ENCODE results near the gene ADCY6.

ADCY6 gene

GRCh38 chr12:48788854-48789775 lies at the start of gene ADCY6:
ADCY6 (minus strand) TSS chr12:48789089; CDS start chr12:48783434, 5,655 bp downstream.
- DNase-seq = peak; percentile 89

GRCh38 chr12:48838048-48838447 lies 49.2 kb upstream of the ADCY6 start:
- DNase-seq = no peak

- no peak for DNase-seq
Observed at GRCh38 chr12:48832321-48833060, 43.6 kb upstream of the ADCY6 start.

GRCh38 chr12:48831257-48831656 lies 42.4 kb upstream of the ADCY6 start:
- DNase-seq = no peak

- no peak for DNase-seq
Observed at GRCh38 chr12:48828841-48829575, 40.1 kb upstream of the ADCY6 start.

GRCh38 chr12:48828293-48828692 lies 39.4 kb upstream of the ADCY6 start:
- DNase-seq = no peak

GRCh38 chr12:48827513-48828096 lies 38.7 kb upstream of the ADCY6 start:
- no peak for DNase-seq

GRCh38 chr12:48827026-48827425 lies 38.1 kb upstream of the ADCY6 start:
- DNase-seq = no peak

GRCh38 chr12:48826209-48826855 lies 37.4 kb upstream of the ADCY6 start:
- DNase-seq = no peak

- DNase-seq = no peak
Observed at GRCh38 chr12:48824905-48825304, 36.0 kb upstream of the ADCY6 start.

GRCh38 chr12:48824112-48824511 lies 35.2 kb upstream of the ADCY6 start:
- DNase-seq = no peak

GRCh38 chr12:48823281-48823680 lies 34.4 kb upstream of the ADCY6 start:
- DNase-seq = no peak

- no peak for DNase-seq
Observed at GRCh38 chr12:48822711-48823110, 33.8 kb upstream of the ADCY6 start.

- no peak for DNase-seq
Observed at GRCh38 chr12:48822139-48822538, 33.2 kb upstream of the ADCY6 start.

- no peak for DNase-seq
Observed at GRCh38 chr12:48819986-48820725, 31.3 kb upstream of the ADCY6 start.

- no peak for DNase-seq
Observed at GRCh38 chr12:48818831-48819590, 30.1 kb upstream of the ADCY6 start.

- peak; percentile 80 for DNase-seq
Observed at GRCh38 chr12:48817873-48818830, 29.3 kb upstream of the ADCY6 start, which contains the start of gene CACNB3. CACNB3 (plus strand) TSS chr12:48818496; CDS start chr12:48818930, 434 bp downstream.

- DNase-seq = no peak
Observed at GRCh38 chr12:48816143-48816854, 27.4 kb upstream of the ADCY6 start.
